SJCRH30 (cell line): ENCODE results near the gene TOX2. TPM values are rescaled to one million over a fixed set of nuclear protein-coding genes. Genes with fewer than 3 reads are reported as not detected.

Source experiments
- DNase-seq, 2 experiments: peaks; one replicate each; pipeline ENCODE4 v3.0.0-alpha.2; 2015 to 2020
- H3K27ac ChIP-seq: fragments of 250-450 bp; sonication (Bioruptor Pico); 2 replicates; pipeline ENCODE4 v1.5.1; 2020; ENCODE audit warnings: mild to moderate bottlenecking, moderate library complexity
- H3K27me3 ChIP-seq: fragments of 250-450 bp; sonication (Bioruptor Pico); 2 replicates; pipeline ENCODE4 v1.5.1; 2020; ENCODE audit warnings: mild to moderate bottlenecking, moderate library complexity
- H3K36me3 ChIP-seq: fragments of 250-450 bp; sonication (Bioruptor Pico); 2 replicates; pipeline ENCODE4 v1.5.1; 2020; ENCODE audit warnings: mild to moderate bottlenecking, moderate library complexity
- H3K4me1 ChIP-seq: fragments of 250-450 bp; sonication (Bioruptor Pico); 2 replicates; pipeline ENCODE4 v1.5.1; 2020; ENCODE audit warnings: mild to moderate bottlenecking, moderate library complexity
- H3K4me3 ChIP-seq: fragments of 250-450 bp; sonication (Bioruptor Pico); 2 replicates; pipeline ENCODE4 v1.5.1; 2020; ENCODE audit warnings: mild to moderate bottlenecking, moderate library complexity
- H3K9me3 ChIP-seq: fragments of 250-450 bp; sonication (Bioruptor Pico); replicated peaks from 2 replicates; pipeline ENCODE4 v1.5.1; 2020; ENCODE audit warnings: mild to moderate bottlenecking, moderate library complexity
- total RNA-seq: library from RNA; depleted of rRNA; stranded (reverse); fragments of >200 nt; shearing (Covaris generic); gene quantifications from 2 replicates; pipeline ENCODE4 v1.2.3, GENCODE V29; 2014

Gene TOX2
- total RNA-seq, 1 experiment from 2014 or later: 10.1 TPM

DNA sequence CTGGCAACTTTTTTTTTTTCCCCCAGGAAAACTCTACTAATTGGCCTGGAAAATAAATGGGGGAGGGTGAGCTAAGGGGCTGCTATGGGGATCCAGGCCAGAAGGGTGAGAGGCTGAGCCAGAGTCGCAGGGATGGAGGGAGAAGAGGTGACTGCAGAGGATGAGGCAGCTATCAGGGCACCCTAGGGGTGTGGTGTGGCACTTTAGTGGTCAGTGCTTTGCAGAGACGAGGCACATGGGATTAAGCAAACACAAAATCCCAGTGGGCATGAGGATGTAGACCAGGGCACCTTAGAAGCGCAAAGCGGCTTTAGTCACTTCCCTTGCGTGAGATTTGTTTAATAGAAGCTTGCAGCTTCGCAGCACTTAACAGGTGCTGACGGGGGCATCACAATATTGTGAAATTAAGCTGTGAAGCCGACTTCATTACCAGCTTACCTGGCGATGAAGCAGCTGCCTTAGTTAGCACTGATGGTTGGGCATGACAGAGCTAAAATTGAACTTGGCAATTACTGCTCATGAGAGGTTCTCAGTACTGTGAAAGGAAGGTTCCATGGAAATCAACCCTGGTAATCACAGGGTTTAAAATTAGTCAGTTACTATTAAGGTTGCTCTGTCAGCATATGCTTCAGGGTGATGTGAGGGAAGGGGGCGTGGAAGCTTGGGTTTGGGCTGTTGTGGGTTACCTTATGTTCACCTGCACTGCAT, 26.0 kb downstream of the TOX2 start:
- Histone ChIP-seq H3K4me3 (no peak overlapping the region), H3K4me1 (peaks cover 24% of the 10 kb centered on the region), H3K9me3 (no peaks in the 10 kb centered on the region), H3K27me3 (no peaks in the 10 kb centered on the region), H3K36me3 (no peaks in the 10 kb centered on the region), H3K27ac (no peak overlapping the region)
- no peak for DNase-seq

DNA sequence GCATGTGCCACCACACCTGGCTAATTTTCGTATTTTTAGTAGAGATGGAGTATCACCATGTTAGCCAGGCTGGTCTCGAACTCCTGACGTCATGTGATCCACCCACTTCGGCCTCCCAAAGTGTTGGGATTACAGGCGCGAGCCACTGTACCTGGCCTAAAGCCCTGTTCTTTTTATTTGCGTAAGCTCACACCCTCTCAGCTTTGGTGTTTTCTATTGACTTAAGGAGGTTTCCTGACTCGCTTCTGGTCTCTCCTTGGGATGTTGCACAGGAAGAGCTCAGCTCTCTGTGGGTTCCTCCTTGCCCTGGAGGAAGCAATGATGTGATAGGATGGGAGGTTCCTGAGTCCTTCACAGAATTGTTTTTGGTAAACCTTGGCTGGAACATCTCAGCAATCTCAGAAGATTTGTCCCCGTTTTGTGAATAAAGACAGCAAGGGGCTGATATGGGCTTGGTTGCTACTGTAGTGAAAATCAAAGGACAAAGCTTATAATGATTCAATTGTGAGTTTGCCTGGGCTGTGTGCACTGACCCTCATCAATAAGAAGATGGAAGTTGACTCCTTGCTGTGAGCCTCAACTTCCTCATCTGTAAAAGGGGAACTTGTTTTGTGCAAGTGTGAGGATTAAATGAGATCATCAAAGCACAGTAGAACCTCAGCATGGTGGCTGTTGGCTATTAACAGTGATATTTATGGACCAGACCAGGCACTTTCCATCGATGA, 27.0 kb downstream of the TOX2 start:
- DNase-seq: no peak
- Histone ChIP-seq H3K27me3 (no peaks in the 10 kb centered on the region), H3K36me3 (no peaks in the 10 kb centered on the region), H3K9me3 (no peaks in the 10 kb centered on the region), H3K4me1 (peaks cover 15% of the 10 kb centered on the region), H3K4me3 (no peak overlapping the region), H3K27ac (no peak overlapping the region)

DNA sequence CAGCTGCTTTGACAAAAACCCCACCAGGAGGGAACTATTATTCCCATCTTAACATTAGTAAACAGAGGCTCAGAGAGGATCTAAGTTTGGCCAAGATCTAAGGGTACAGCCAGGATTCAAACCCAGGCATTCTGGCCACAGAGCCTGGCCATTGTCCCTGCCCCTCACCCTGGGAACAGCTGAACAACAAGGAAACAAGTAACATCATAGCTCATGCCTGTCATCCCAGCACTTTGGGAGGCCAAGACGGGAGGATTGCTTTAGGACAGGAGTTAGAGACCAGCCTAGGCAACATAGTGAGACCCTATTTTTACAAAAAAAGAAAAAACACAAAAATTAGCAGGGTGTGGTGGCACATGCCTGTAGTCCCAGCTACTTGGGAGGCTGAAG, 27.5 kb downstream of the TOX2 start:
- Histone ChIP-seq H3K4me3 (no peak overlapping the region), H3K4me1 (peaks cover 9% of the 10 kb centered on the region), H3K27ac (no peak overlapping the region), H3K9me3 (no peaks in the 10 kb centered on the region), H3K36me3 (no peaks in the 10 kb centered on the region), H3K27me3 (no peaks in the 10 kb centered on the region)
- no peak for DNase-seq

DNA sequence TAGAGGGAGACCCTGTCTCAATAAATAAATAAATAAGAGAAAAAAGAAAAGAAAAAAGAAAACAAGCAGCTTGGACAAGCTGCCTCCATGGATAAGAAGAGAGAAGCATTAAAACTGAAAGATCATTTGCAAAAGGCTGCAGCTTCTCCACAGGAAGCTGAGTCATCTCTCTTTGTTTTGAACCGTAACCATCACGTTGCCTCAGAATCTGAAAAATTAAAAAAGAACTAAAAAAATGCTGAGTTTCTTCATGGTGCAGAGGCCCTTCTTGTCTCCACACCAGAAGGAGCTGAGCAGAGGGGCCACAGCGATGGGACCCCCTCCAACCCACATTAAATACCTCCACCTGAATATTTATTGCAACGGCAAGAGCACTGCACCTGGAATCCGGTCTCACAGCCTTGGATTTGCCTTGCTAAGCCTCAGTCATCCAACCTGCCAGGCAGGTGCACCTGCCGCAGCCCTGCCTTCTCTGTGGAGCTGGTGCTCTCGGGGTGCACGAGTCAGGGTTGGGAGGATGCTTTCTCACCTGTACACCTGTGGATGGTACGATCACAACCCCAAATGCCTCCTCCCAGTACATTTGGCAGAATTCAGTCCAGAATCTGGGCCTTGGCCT, 28.1 kb downstream of the TOX2 start:
- no peaks in the 10 kb centered on the region for H3K27me3 ChIP-seq
- no peaks in the 10 kb centered on the region for H3K9me3 ChIP-seq
- H3K4me1 ChIP-seq: 0 out of 2 replicates have a peak, but pooled peaks cover 7% of the 10 kb centered on the region
- no peak overlapping the region for H3K27ac ChIP-seq
- no peak for DNase-seq
- no peaks in the 10 kb centered on the region for H3K36me3 ChIP-seq
- no peak overlapping the region for H3K4me3 ChIP-seq

DNA sequence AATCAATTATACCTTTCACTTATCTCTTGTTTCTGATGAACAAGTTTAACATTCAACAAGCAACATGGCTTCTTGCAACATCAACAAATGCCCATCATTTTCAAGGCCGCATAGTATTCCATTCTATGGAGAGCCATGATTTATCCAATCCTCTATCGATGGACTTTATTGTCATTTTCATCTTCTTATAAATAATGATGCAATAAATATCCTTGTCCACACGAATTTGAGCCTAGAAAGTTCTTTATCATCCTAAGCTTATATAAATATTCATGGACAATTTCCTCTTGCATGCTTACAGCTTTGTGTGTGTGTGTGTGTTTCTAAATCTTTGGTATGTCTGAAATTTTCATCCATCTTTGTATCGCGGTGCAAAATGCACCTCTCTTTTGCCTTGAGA, 29.1 kb downstream of the TOX2 start:
- Histone ChIP-seq H3K27ac (no peak overlapping the region), H3K4me1 (0 out of 2 replicates have a peak, but pooled peaks cover 7% of the 10 kb centered on the region)

DNA sequence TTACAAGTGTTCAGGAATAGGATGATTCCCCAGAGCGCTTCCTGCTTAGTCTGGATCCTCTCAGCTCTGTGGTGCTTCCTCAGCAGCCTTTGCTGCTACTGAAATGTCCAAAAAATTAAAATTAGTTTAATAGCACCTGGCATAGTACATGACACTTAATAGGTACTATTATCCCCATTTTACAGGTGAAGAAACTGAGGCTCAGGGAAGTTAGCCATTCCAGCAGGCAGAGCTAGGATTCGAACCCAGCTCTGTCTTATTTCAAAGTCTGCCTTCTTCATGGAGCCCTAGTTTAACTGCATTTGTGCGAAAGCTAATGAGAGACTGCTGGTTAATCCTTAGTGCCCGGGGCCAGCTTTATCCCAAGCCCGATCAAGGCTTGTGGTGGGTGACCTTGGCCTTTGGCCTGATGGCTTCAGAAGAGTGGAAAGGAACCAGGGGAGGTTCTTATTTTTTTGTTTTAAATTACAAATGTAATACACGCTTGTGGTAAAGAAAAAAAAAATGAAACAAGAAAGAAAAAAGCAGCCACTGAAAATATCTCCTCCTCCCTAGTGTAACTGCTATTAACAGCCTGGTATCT, 30.1 kb downstream of the TOX2 start:
- H3K27ac ChIP-seq: no peak overlapping the region
- peaks cover 5% of the 10 kb centered on the region for H3K4me1 ChIP-seq
- DNase-seq: no peak
- H3K9me3 ChIP-seq: no peaks in the 10 kb centered on the region
- H3K36me3 ChIP-seq: no peaks in the 10 kb centered on the region
- H3K4me3 ChIP-seq: no peak overlapping the region
- H3K27me3 ChIP-seq: no peaks in the 10 kb centered on the region

More for the DNA sequence above, 29.1 kb downstream of the TOX2 start:
- no peaks in the 10 kb centered on the region for H3K9me3 ChIP-seq
- no peaks in the 10 kb centered on the region for H3K36me3 ChIP-seq
- DNase-seq: no peak
- no peaks in the 10 kb centered on the region for H3K27me3 ChIP-seq
- H3K4me3 ChIP-seq: no peak overlapping the region

DNA sequence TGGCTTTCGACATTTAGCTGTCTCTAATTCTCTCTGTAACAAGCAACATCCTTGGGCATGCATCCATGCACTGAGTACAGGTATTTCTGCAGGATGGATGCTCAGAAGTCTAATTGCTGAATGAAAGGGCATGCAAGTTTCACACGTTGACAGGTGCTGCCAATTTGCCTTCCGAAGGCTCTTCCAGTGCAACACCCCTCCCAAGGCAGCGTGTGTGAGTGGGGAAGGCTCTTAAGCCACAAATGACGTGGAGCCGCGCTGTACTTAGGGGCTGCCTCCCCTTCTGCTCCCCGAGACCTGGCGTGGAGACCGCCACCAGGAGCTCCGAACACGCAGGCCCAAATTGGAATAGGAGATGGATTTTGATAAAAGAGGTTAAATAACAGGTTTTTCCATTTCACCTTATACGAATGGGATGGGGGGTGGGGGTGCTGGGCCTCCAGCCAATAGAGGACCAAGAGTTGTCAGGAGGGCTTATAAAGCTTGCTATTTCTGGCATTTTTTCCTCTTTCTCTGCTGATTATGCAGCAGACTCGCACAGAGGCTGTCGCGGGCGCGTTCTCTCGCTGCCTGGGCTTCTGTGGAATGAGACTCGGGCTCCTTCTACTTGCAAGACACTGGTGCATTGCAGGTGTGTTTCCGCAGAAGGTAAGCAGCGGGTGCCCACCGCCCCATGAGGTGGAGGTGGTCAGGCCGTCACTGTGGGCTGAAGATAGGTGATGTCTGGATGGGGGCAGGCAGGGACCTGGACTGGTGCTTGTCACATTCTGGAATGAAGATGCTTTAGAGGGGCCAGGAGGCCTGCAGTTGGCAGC, 30.9 kb downstream of the TOX2 start:
- Histone ChIP-seq H3K4me1 (peaks cover 10% of the 10 kb centered on the region), H3K27me3 (no peaks in the 10 kb centered on the region), H3K9me3 (no peaks in the 10 kb centered on the region), H3K36me3 (no peaks in the 10 kb centered on the region), H3K27ac (no peak overlapping the region), H3K4me3 (no peak overlapping the region)
- DNase-seq: no peak

DNA sequence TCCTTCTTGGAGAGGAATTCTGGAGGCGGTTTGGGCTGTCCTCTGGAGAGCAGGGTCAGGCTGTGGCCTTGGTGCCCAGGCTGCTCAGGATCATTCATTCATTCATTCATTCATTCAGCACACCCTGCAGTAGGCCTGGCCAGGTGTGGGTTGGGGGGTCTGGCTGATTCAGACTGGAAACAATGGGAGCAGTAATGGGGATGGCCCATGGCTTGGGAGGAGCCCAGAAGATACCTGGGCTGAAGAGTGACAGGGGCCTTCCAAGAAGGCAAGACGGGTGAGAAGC, 31.5 kb downstream of the TOX2 start:
- DNase-seq: no peak
- no peaks in the 10 kb centered on the region for H3K9me3 ChIP-seq
- no peaks in the 10 kb centered on the region for H3K27me3 ChIP-seq
- H3K36me3 ChIP-seq: no peaks in the 10 kb centered on the region
- peaks cover 12% of the 10 kb centered on the region for H3K4me1 ChIP-seq
- H3K27ac ChIP-seq: no peak overlapping the region
- H3K4me3 ChIP-seq: no peak overlapping the region

DNA sequence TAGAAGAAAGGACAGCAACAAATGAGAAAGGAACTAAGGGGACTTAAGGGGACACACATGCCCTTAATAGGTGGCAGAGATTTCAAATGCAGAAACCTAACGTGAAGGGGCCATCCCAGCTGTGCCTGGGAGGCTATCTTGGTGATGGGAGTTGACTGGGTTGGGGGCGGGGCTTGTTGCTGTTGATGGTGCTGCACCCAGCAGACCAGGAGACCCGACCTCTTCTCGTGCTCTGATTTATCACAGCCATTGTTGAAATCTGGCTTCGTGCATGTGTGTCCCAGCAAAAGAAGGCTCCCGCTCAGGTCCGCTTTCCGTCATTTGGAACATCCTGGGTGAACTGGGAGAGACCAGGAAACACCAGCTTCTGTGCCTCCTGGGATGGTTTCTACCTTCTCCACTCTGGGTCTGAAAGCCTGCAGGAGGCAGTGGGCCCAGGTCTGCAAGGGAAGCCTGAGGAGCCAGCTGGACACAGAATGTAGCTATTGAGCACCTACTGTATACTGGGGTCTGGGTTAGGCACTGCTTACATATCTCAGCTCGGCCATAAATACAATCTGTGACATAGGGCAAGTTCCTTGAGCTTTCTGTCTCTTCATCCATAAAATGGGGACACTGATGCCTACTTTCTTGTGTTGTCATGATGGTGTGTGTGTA, 32.1 kb downstream of the TOX2 start:
- no peaks in the 10 kb centered on the region for H3K36me3 ChIP-seq
- peaks cover 12% of the 10 kb centered on the region for H3K4me1 ChIP-seq
- H3K27ac ChIP-seq: no peak overlapping the region
- no peaks in the 10 kb centered on the region for H3K27me3 ChIP-seq
- no peaks in the 10 kb centered on the region for H3K9me3 ChIP-seq
- H3K4me3 ChIP-seq: no peak overlapping the region
- DNase-seq: no peak

DNA sequence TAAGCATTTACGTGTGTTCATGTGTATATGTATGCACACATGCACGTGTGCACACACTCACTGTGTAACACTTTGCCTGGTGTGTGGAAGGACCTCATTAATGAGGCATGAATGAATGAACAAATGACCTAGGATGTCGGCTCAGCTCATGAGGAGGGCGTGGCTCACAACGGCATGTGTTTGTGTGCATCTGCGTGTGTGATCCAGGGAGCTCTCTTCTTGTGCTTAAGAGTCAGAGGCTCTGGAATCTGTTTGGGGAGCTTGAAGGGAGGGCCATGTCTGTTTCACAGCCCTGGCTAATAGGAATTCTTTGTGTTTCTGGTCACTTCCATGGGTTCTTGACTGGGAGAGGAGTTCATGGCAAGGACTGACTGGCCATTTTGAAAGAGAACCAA, 32.7 kb downstream of the TOX2 start:
- Histone ChIP-seq H3K27ac (no peak overlapping the region), H3K36me3 (no peaks in the 10 kb centered on the region), H3K27me3 (no peaks in the 10 kb centered on the region), H3K4me1 (peaks cover 12% of the 10 kb centered on the region), H3K9me3 (no peaks in the 10 kb centered on the region), H3K4me3 (no peak overlapping the region)
- no peak for DNase-seq

DNA sequence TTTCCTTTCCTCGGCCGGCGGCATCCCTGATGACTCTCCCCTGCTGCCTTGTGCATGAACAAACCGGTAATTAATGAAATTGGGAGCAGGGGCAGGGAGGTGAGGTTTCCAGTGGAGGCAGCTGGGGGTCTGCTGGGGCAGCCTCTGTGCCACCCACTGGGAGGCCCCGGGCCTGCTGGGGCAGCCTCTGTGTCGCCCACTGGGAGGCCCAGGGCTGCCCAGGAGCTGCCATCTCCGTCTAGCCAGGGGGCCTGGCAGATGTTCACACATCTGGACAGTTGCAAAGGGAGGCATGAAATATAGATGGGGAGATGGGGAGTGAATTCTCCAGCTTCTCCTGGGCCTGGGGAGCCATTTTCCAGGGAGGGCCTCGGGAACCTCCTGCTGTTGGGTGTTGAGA, 33.8 kb downstream of the TOX2 start:
- H3K36me3 ChIP-seq: no peaks in the 10 kb centered on the region
- DNase-seq: no peak
- peaks cover 9% of the 10 kb centered on the region for H3K4me1 ChIP-seq
- H3K4me3 ChIP-seq: no peak overlapping the region
- H3K9me3 ChIP-seq: no peaks in the 10 kb centered on the region
- no peak overlapping the region for H3K27ac ChIP-seq
- no peaks in the 10 kb centered on the region for H3K27me3 ChIP-seq

DNA sequence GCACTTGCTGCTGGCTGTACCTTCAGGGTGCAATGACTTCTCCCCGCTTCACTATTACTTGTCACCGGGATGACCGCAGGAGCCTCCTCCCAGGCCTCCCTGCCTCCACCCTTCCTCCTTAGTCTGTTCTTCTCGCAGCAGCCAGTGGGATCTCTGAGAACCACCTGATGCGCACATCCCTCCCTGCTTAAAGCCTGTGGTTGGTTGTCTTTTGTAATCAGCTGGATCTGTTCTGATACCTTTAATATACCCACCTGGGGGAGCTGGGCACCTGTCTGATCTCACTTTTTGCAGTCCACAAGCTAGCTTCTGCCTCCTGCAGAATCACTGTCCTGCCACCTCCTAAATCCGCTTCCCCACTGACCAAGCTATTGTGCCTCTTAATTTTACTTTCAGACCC, 34.6 kb downstream of the TOX2 start:
- H3K9me3 ChIP-seq: no peaks in the 10 kb centered on the region
- no peak overlapping the region for H3K27ac ChIP-seq
- no peak overlapping the region for H3K4me3 ChIP-seq
- peaks cover 13% of the 10 kb centered on the region for H3K4me1 ChIP-seq
- no peaks in the 10 kb centered on the region for H3K36me3 ChIP-seq
- DNase-seq: no peak
- H3K27me3 ChIP-seq: no peaks in the 10 kb centered on the region

DNA sequence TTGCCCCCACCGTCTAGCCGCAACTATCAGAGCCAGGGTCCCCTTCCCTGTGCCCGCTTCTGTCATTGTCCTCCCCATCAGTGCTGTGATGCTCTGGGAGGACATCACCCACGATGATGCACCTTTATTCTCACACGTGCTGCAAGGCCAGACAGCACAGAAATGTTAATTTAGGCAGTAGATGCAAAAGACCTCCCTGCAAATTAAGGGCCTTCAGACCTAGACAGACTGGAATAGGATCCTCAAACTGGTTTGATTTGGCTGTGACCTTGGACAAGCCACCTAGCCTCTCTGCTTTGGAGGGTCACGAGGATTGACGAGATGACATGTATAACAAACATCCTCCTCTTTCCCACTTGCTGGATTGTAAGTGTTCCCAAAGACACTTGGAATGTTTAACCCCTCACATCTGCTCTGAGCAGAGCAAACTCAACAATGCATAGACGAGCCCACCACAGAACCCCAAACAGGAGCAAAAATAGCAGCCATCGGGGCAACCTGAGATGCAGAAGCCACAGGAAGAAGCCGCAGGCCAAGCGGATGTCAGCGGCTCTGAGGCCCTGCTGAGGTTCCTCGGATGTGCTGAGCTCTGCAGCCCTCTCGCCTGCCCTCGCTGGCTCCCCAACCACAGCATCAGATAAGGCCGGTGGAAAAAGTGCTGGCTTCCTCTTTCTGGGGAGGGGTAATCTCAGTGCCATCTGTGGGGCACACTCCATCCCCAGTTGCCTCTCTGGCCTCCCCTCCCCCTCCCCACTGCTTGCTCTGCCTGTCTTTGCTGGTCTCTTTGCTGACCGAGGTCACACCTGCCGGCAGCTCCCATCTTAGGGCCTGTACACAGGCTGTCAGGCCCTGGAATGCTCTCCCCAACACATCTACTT, 35.3 kb downstream of the TOX2 start:
- H3K27me3 ChIP-seq: no peaks in the 10 kb centered on the region
- peaks cover 16% of the 10 kb centered on the region for H3K4me1 ChIP-seq
- H3K27ac ChIP-seq: no peak overlapping the region
- peak; percentile 80 to 85 for DNase-seq
- H3K36me3 ChIP-seq: no peaks in the 10 kb centered on the region
- H3K9me3 ChIP-seq: no peaks in the 10 kb centered on the region
- no peak overlapping the region for H3K4me3 ChIP-seq
